GM23338 (cell line): Measurements from ENCODE around the gene AATF. TPM values are rescaled to one million over a fixed set of nuclear protein-coding genes. Genes with fewer than 3 reads are reported as not detected.

Source experiments
- ATAC-seq: fragments of 200-7000 bp; cut with Tn5 transposase; 3 replicates; pipeline ENCODE4 v1.9.1; 2020
- DNase-seq: peaks from one replicate; pipeline ENCODE4 v3.0.0-alpha.2; 2015; ENCODE audit warnings: low spot score
- H2AFZ ChIP-seq: fragments of 200-600 bp; sonication (generic); 2 replicates; pipeline ENCODE4 v1.8.0; 2016; ENCODE audit warnings: antibody characterized with exemption, mild to moderate bottlenecking, moderate library complexity
- H3F3A ChIP-seq: fragments of 200-600 bp; sonication (generic); replicated peaks from 2 replicates; pipeline ENCODE4 v1.8.0; 2017; ENCODE audit warnings: antibody characterized with exemption, mixed run types, low read depth
- H3K27ac ChIP-seq: fragments of 200-600 bp; sonication (generic); 2 replicates; pipeline ENCODE4 v1.6.1; 2016; ENCODE audit warnings: low read depth
- H3K27me3 ChIP-seq: fragments of 200-600 bp; sonication (generic); 2 replicates; pipeline ENCODE4 v1.8.0; 2016; ENCODE audit warnings: mild to moderate bottlenecking, mixed run types, moderate library complexity; ENCODE audit not compliant: insufficient read depth
- H3K36me3 ChIP-seq: fragments of 200-600 bp; sonication (generic); 2 replicates; pipeline ENCODE4 v1.8.0; 2016; ENCODE audit warnings: mild to moderate bottlenecking; ENCODE audit not compliant: insufficient read depth
- H3K4me1 ChIP-seq: fragments of 200-600 bp; sonication (generic); 2 replicates; pipeline ENCODE4 v1.8.0; 2016; ENCODE audit warnings: mild to moderate bottlenecking, moderate library complexity; ENCODE audit not compliant: insufficient read depth
- H3K4me2 ChIP-seq: fragments of 200-600 bp; sonication (generic); 2 replicates; pipeline ENCODE4 v1.7.1; 2017; ENCODE audit warnings: mixed run types
- H3K4me3 ChIP-seq: fragments of 200-600 bp; sonication (generic); 2 replicates; pipeline ENCODE4 v1.6.1; 2016; ENCODE audit warnings: mixed run types
- H3K79me2 ChIP-seq: fragments of 200-600 bp; sonication (generic); replicated peaks from 2 replicates; pipeline ENCODE4 v1.8.0; 2017; ENCODE audit warnings: mild to moderate bottlenecking; ENCODE audit not compliant: insufficient read depth
- H3K9me2 ChIP-seq: fragments of 200-600 bp; sonication (generic); 2 replicates; pipeline ENCODE4 v1.8.0; 2017; ENCODE audit not compliant: insufficient read depth
- H4K20me1 ChIP-seq: fragments of 200-600 bp; sonication (generic); replicated peaks from 2 replicates; pipeline ENCODE4 v1.8.0; 2017; ENCODE audit warnings: mild to moderate bottlenecking; ENCODE audit not compliant: insufficient read depth
- H3K27ac Mint-ChIP-seq: 2 replicates; pipeline ENCODE4 v1.8.0; 2020; ENCODE audit warnings: inconsistent platforms, mild to moderate bottlenecking, moderate library complexity, mixed read lengths
- H3K27me3 Mint-ChIP-seq: 3 replicates; pipeline ENCODE4 v1.8.0; 2022; ENCODE audit warnings: low read depth, mild to moderate bottlenecking, moderate library complexity, mixed read lengths, inconsistent platforms; ENCODE audit not compliant: insufficient read depth, poor library complexity
- H3K36me3 Mint-ChIP-seq: 3 replicates; pipeline ENCODE4 v1.8.0; 2021; ENCODE audit warnings: low read depth, mild to moderate bottlenecking, inconsistent platforms, moderate library complexity, mixed read lengths
- H3K4me1 Mint-ChIP-seq: 3 replicates; pipeline ENCODE4 v1.8.0; 2020; ENCODE audit warnings: mild to moderate bottlenecking, inconsistent platforms, mixed read lengths
- H3K4me3 Mint-ChIP-seq: 3 replicates; pipeline ENCODE4 v1.8.0; 2021; ENCODE audit warnings: moderate library complexity, mild to moderate bottlenecking, inconsistent platforms, mixed read lengths
- H3K9me3 Mint-ChIP-seq: 3 replicates; pipeline ENCODE4 v1.8.0; 2020; ENCODE audit warnings: moderate library complexity, mild to moderate bottlenecking, inconsistent platforms, mixed read lengths
- CREB1 ChIP-seq: fragments of 250-450 bp; sonication (Bioruptor Pico); IDR thresholded peaks from 2 replicates; pipeline ENCODE4 v1.5.0; 2020; ENCODE audit warnings: low read depth, mild to moderate bottlenecking, moderate library complexity
- CTCF ChIP-seq, 2 experiments: fragments of 200-600 bp in 1 of 2; sonication (generic) in 1 of 2; conservative IDR thresholded peaks; 2 replicates each; pipeline versions ENCODE4 v1.5.1 to v1.6.1; 2016 to 2017; ENCODE audit warnings: antibody characterized with exemption in 2 of 2, low read depth in 2 of 2, mild to moderate bottlenecking in 2 of 2, moderate library complexity in 1 of 2
- EZH2 ChIP-seq: fragments of 200-600 bp; sonication (generic); IDR thresholded peaks from one replicate; pipeline ENCODE4 v1.8.0; 2017; ENCODE audit warnings: antibody characterized with exemption, mild to moderate bottlenecking, low read depth; ENCODE audit not compliant: unreplicated experiment
- EZH2phosphoT487 ChIP-seq: fragments of 200-600 bp; sonication (generic); IDR thresholded peaks from one replicate; pipeline ENCODE4 v1.8.1; 2018; ENCODE audit warnings: antibody characterized with exemption; ENCODE audit not compliant: unreplicated experiment
- JUNB ChIP-seq: IDR thresholded peaks from one replicate; pipeline ENCODE4 v1.6.1; 2016; ENCODE audit warnings: antibody characterized with exemption; ENCODE audit not compliant: unreplicated experiment
- NANOG ChIP-seq: IDR thresholded peaks from 2 replicates; pipeline ENCODE4 v1.6.1; 2016; ENCODE audit warnings: antibody characterized with exemption, borderline replicate concordance
- POLR2AphosphoS5 ChIP-seq: IDR thresholded peaks from 2 replicates; pipeline ENCODE4 v1.6.1; 2016; ENCODE audit warnings: antibody characterized with exemption, low read depth
- STAT1 ChIP-seq: IDR thresholded peaks from one replicate; pipeline ENCODE4 v1.6.1; 2016; ENCODE audit warnings: antibody characterized with exemption; ENCODE audit not compliant: unreplicated experiment
- ZNF114 ChIP-seq: fragments of 250-450 bp; sonication (Bioruptor Pico); IDR thresholded peaks from 2 replicates; pipeline ENCODE4 v1.5.0; 2020; ENCODE audit warnings: mild to moderate bottlenecking, moderate library complexity
- ZNF331 ChIP-seq: fragments of 250-450 bp; sonication (Bioruptor Pico); IDR thresholded peaks from 2 replicates; pipeline ENCODE4 v1.5.0; 2020; ENCODE audit warnings: low read depth, mild to moderate bottlenecking, moderate library complexity
- ZNF462 ChIP-seq: fragments of 250-450 bp; sonication (Bioruptor Pico); IDR thresholded peaks from 2 replicates; pipeline ENCODE4 v1.5.0; 2020; ENCODE audit warnings: mild to moderate bottlenecking, moderate library complexity
- polyA plus RNA-seq: library from polyadenylated mRNA; unstranded; fragments of >200 nt; fragmentation: Nextera tagmentation; extraction: Ambion mirVana; gene quantifications from 2 replicates; pipeline ENCODE4 v1.2.1, GENCODE V29; 2016
- total RNA-seq: library from RNA; depleted of rRNA; stranded (reverse); fragments of >200 nt; shearing (Covaris generic); gene quantifications from 2 replicates; pipeline ENCODE4 v1.2.3, GENCODE V29; 2014
- TF ChIP-seq, protein P1 (sequence below): IDR thresholded peaks from 2 replicates; pipeline ENCODE4 v1.6.1; 2016; ENCODE audit warnings: antibody characterized with exemption
- TF ChIP-seq, protein P2 (sequence below): IDR thresholded peaks from one replicate; pipeline ENCODE4 v1.6.1; 2018; ENCODE audit warnings: antibody characterized with exemption; ENCODE audit not compliant: unreplicated experiment

Gene AATF
- total and polyA plus RNA-seq, 2 experiments from 2014 or later = 40.2 to 71.2 TPM

DNA sequence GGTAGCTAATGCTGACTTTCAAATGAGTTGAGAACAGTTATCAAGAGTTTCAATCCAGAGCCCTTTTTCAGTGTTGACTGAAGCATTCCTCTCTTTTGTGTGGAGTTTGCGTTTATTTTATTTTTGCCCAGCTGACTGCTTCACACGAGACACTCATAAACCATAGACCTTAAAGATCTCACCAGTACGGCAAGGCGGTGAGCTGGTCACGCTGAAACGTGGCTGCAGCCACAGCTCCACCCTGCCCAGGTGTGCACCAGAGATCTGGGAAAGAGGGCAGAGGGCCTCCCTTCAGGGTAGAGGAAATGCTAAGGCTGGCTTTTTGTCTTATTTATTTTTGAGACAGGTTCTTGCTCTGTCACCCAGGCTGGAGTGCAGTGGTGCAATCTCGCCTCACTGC lies 112.2 kb downstream of the AATF start:
- H3K27me3 ChIP-seq = no peaks in the 10 kb centered on the region; the same call in 1 of the 2 replicates
- peaks cover 53% of the 10 kb centered on the region for H3K4me1 ChIP-seq
- no peak overlapping the region for H3K4me2 ChIP-seq
- Mint-ChIP-seq H3K36me3 (peaks cover 13% of the 10 kb centered on the region; the same call in 2 of the 3 replicates), H3K27me3 (peaks cover 20% of the 10 kb centered on the region), H3K4me3 (no peak overlapping the region), H3K4me1 (peaks cover 49% of the 10 kb centered on the region), H3K9me3 (no peaks in the 10 kb centered on the region), H3K27ac (peak overlapping the region; percentile 56; the same call in 1 of the 2 replicates)
- TF ChIP-seq CTCF (conservative IDR thresholded peaks at IDR 0.05; ENCODE audit: low read depth in 2 of 2) (no peak), NANOG (no peak), STAT1 (no peak), JUNB (no peak), POLR2AphosphoS5 (no peak), ZNF331 (CRISPR knock-in tag) (no peak), ZNF114 (CRISPR knock-in tag) (no peak), EZH2phosphoT487 (no peak), ZNF462 (CRISPR knock-in tag) (no peak), CREB1 (no peak), EZH2 (no peak)
- TF ChIP-seq, protein P1, sequence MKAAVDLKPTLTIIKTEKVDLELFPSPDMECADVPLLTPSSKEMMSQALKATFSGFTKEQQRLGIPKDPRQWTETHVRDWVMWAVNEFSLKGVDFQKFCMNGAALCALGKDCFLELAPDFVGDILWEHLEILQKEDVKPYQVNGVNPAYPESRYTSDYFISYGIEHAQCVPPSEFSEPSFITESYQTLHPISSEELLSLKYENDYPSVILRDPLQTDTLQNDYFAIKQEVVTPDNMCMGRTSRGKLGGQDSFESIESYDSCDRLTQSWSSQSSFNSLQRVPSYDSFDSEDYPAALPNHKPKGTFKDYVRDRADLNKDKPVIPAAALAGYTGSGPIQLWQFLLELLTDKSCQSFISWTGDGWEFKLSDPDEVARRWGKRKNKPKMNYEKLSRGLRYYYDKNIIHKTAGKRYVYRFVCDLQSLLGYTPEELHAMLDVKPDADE = no peak
- TF ChIP-seq, protein P2, sequence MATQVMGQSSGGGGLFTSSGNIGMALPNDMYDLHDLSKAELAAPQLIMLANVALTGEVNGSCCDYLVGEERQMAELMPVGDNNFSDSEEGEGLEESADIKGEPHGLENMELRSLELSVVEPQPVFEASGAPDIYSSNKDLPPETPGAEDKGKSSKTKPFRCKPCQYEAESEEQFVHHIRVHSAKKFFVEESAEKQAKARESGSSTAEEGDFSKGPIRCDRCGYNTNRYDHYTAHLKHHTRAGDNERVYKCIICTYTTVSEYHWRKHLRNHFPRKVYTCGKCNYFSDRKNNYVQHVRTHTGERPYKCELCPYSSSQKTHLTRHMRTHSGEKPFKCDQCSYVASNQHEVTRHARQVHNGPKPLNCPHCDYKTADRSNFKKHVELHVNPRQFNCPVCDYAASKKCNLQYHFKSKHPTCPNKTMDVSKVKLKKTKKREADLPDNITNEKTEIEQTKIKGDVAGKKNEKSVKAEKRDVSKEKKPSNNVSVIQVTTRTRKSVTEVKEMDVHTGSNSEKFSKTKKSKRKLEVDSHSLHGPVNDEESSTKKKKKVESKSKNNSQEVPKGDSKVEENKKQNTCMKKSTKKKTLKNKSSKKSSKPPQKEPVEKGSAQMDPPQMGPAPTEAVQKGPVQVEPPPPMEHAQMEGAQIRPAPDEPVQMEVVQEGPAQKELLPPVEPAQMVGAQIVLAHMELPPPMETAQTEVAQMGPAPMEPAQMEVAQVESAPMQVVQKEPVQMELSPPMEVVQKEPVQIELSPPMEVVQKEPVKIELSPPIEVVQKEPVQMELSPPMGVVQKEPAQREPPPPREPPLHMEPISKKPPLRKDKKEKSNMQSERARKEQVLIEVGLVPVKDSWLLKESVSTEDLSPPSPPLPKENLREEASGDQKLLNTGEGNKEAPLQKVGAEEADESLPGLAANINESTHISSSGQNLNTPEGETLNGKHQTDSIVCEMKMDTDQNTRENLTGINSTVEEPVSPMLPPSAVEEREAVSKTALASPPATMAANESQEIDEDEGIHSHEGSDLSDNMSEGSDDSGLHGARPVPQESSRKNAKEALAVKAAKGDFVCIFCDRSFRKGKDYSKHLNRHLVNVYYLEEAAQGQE = no peak
- H3K36me3 ChIP-seq = no peaks in the 10 kb centered on the region; the same call in 1 of the 2 replicates
- no peak overlapping the region for H3K4me3 ChIP-seq
- H3K9me2 ChIP-seq = no peaks in the 10 kb centered on the region
- DNase-seq (no peak), ATAC-seq (no peak)
- H3F3A ChIP-seq = peaks cover 7% of the 10 kb centered on the region; the same call in 1 of the 2 replicates
- H3K79me2 ChIP-seq = no peaks in the 10 kb centered on the region
- H4K20me1 ChIP-seq = no peaks in the 10 kb centered on the region
- H2AFZ ChIP-seq = no peak overlapping the region
- no peak overlapping the region for H3K27ac ChIP-seq
